H1 (cell line): Measurements from ENCODE around the gene PDE1A. TPM values are rescaled to one million over a fixed set of nuclear protein-coding genes. Genes with fewer than 3 reads are reported as not detected.

Experiments
- CHD7 ChIP-seq: fragments of 300-600 bp; sonication (generic); IDR thresholded peaks from 2 replicates; pipeline ENCODE4 v1.7.1; 2012; ENCODE audit warnings: low read length, moderate library complexity, mild to moderate bottlenecking, inconsistent platforms; ENCODE audit not compliant: insufficient replicate concordance
- POLR2A ChIP-seq, 2 experiments: IDR thresholded peaks; 1 replicate in 1 of 2; 2 replicates in 1 of 2; pipeline ENCODE4 v1.6.1; 2011; ENCODE audit warnings: low read depth in 2 of 2, low read length in 2 of 2, mild to moderate bottlenecking in 2 of 2; ENCODE audit errors: control extremely low read depth in 1 of 2
- TEAD4 ChIP-seq: IDR thresholded peaks from 2 replicates; pipeline ENCODE4 v1.6.1; 2012; ENCODE audit warnings: low read depth, low read length, inconsistent platforms, mixed read lengths
- polyA plus RNA-seq, 7 experiments: library from polyadenylated mRNA; depleted of rRNA in 3 of 7; stranded (reverse) in 5 of 7; unstranded in 2 of 7; fragments of >200 nt in 5 of 7; fragments of 200-250 nt in 2 of 7; gene quantifications; 1 replicate in 5 of 7; 2 replicates in 1 of 7; 4 replicates in 1 of 7; pipeline versions ENCODE4 v1.2.1 to v1.2.3, GENCODE V29; 2011 to 2013; ENCODE audit warnings: missing spikeins in 2 of 7, mixed read lengths in 2 of 7
- total RNA-seq: library from RNA; stranded (reverse); fragmentation: NEBNext Ultra II Directional; extraction: Animal tissue kit (Norgen Biotek cat#: 25700); gene quantifications from 2 replicates; pipeline ENCODE4 v1.2.1, GENCODE V29; 2021

PDE1A gene
- total and polyA plus RNA-seq, 2 of the 8 experiments (the other 6 are each of a cell fraction or from before 2014, with no cell fraction given): 0.34 TPM; not detected in 1

GRCh38 chr2:182426918-182427240, at the start of gene PDE1A (continued):
- no peak for TF ChIP-seq CHD7
- no peak for TF ChIP-seq TEAD4
- TF ChIP-seq POLR2A (IDR thresholded peaks at IDR 0.05; ENCODE audit: control extremely low read depth in 1 of 2, low read depth in 2 of 2, low read length in 2 of 2): no peak
- TF ChIP-seq, all 59 proteins: peak for 0
